ENCODE measurements around the gene TBC1D7. TPM values are rescaled to one million over a fixed set of nuclear protein-coding genes. Genes with fewer than 3 reads are reported as not detected.

Gene TBC1D7
- total and polyA plus RNA-seq, 2 donors from 2014 or later: 12.9 to 39.4 TPM

DNA sequence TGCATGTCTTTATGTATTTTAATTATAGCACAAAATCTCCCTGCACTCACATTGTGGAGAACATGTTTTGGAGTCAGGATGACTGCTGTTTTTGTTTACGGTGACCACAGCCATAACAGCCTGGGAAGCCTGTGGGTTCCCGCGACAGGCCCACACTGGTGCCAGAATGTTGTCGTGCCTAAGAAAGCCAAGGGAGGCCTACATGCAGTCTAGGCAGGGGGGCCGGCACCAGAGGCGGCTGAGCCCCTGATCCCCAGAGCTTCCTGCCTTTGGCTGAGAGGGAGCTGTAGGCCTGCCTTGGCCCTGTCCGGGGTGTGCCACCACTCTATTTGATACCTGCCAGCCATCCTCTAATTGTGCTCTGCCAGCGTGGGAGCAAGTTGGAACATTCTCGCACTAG lies 46.7 kb downstream of the TBC1D7 start:
- peaks cover 0 to 20% (median 0%) of the 10 kb centered on the region in 3 donors for H3K36me3 ChIP-seq (ENCODE audit: control insufficient read depth in 2 of 3, insufficient read depth in 3 of 3, low read length in 3 of 3)
- no peak for DNase-seq
- no peak overlapping the region for H3K27ac ChIP-seq (ENCODE audit: low read depth in 2 of 2, low read length in 2 of 2)
- H3K4me1 ChIP-seq (ENCODE audit: control insufficient read depth in 2 of 3, insufficient read depth in 2 of 3, low read depth in 1 of 3, low read length in 3 of 3): no peaks in the 10 kb centered on the region
- no peak overlapping the region for H3K4me3 ChIP-seq (ENCODE audit: low read length in 3 of 3)
- H3K27me3 ChIP-seq (ENCODE audit: control insufficient read depth, insufficient read depth, low read length): no peaks in the 10 kb centered on the region
- TF ChIP-seq, protein P1, sequence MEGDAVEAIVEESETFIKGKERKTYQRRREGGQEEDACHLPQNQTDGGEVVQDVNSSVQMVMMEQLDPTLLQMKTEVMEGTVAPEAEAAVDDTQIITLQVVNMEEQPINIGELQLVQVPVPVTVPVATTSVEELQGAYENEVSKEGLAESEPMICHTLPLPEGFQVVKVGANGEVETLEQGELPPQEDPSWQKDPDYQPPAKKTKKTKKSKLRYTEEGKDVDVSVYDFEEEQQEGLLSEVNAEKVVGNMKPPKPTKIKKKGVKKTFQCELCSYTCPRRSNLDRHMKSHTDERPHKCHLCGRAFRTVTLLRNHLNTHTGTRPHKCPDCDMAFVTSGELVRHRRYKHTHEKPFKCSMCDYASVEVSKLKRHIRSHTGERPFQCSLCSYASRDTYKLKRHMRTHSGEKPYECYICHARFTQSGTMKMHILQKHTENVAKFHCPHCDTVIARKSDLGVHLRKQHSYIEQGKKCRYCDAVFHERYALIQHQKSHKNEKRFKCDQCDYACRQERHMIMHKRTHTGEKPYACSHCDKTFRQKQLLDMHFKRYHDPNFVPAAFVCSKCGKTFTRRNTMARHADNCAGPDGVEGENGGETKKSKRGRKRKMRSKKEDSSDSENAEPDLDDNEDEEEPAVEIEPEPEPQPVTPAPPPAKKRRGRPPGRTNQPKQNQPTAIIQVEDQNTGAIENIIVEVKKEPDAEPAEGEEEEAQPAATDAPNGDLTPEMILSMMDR (IDR thresholded peaks at IDR 0.05; ENCODE audit: borderline replicate concordance, extremely low read depth, insufficient read depth): no peak
- FAIRE-seq: no peak
- intact Hi-C loops (cut with DNase I): no loop called here
- H3K9me3 ChIP-seq (ENCODE audit: control insufficient read depth in 2 of 3, insufficient read depth in 1 of 3, low read length in 3 of 3): peaks cover 0 to under 1% (median 0%) of the 10 kb centered on the region in 3 donors
- H3K9ac ChIP-seq (ENCODE audit: low read length in 3 of 3): no peak overlapping the region

DNA sequence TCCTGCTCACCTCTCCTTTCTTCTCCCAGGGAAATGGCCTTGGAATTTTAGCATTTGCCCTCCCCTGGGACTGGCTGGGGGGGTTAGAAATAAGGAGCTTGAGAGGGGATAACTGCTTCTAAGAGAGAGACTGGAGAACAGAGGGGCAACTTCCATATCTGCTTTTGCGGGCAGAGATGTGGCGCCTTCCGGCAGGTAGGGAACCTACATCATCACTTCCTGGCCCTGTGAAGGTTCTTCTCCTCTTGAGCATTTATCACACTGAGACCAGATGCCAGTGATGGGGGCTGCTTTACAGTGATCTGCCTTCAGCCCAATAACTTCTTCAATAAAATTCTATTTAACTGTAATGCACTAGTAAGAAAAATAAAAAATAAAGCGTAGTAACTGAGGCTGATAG lies 48.1 kb downstream of the TBC1D7 start:
- Histone ChIP-seq H3K9ac (ENCODE audit: low read length in 3 of 3) (no peak overlapping the region), H3K9me3 (ENCODE audit: control insufficient read depth in 2 of 3, insufficient read depth in 1 of 3, low read length in 3 of 3) (no peaks in the 10 kb centered on the region), H3K4me3 (ENCODE audit: low read length in 3 of 3) (no peak overlapping the region), H3K36me3 (ENCODE audit: control insufficient read depth in 2 of 3, insufficient read depth in 3 of 3, low read length in 3 of 3) (peaks cover 0 to 14% (median 0%) of the 10 kb centered on the region in 3 donors), H3K4me1 (ENCODE audit: control insufficient read depth in 2 of 3, insufficient read depth in 2 of 3, low read depth in 1 of 3, low read length in 3 of 3) (no peaks in the 10 kb centered on the region), H3K27ac (ENCODE audit: low read depth in 2 of 2, low read length in 2 of 2) (no peak overlapping the region), H3K27me3 (ENCODE audit: control insufficient read depth, insufficient read depth, low read length) (no peaks in the 10 kb centered on the region)
- TF ChIP-seq, protein P1 (IDR thresholded peaks at IDR 0.05; ENCODE audit: borderline replicate concordance, extremely low read depth, insufficient read depth): no peak
- intact Hi-C loops (cut with DNase I): no loop called here
- FAIRE-seq (no peak), DNase-seq (no peak)

DNA sequence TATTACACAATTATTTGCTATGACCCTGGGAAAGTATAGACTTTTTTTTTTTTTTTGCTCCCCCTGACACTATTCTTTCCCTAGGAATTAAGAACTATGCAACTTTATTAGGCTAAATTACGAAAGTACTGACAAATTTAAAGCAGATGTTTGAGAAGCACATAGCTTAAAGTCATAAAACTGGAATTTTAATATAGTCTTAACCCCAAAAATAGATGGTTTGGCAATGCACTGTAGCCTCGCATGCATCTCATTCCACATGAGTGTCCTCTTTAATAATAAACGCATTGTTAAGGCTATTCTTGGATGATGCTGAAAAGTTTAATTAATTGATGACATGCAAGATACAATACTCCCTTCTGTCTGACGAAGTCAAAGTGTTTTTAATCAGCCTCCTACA lies 49.3 kb downstream of the TBC1D7 start:
- no peak for FAIRE-seq
- Histone ChIP-seq H3K27ac (ENCODE audit: low read depth in 2 of 2, low read length in 2 of 2) (no peak overlapping the region), H3K36me3 (ENCODE audit: control insufficient read depth in 2 of 3, insufficient read depth in 3 of 3, low read length in 3 of 3) (peaks cover 0 to 14% (median 0%) of the 10 kb centered on the region in 3 donors)

More for the DNA sequence above, 49.3 kb downstream of the TBC1D7 start:
- TF ChIP-seq, protein P1 (IDR thresholded peaks at IDR 0.05; ENCODE audit: borderline replicate concordance, extremely low read depth, insufficient read depth): no peak
- Histone ChIP-seq H3K4me3 (ENCODE audit: low read length in 3 of 3) (no peak overlapping the region), H3K9ac (ENCODE audit: low read length in 3 of 3) (no peak overlapping the region), H3K27me3 (ENCODE audit: control insufficient read depth, insufficient read depth, low read length) (no peaks in the 10 kb centered on the region), H3K4me1 (ENCODE audit: control insufficient read depth in 2 of 3, insufficient read depth in 2 of 3, low read depth in 1 of 3, low read length in 3 of 3) (no peaks in the 10 kb centered on the region), H3K9me3 (ENCODE audit: control insufficient read depth in 2 of 3, insufficient read depth in 1 of 3, low read length in 3 of 3) (no peaks in the 10 kb centered on the region)
- DNase-seq: peak in 1 of 5 donors; percentile 40
- intact Hi-C loops (cut with DNase I): no loop called here

All from kidney (tissue), 14 donors.